OCI-LY7 (cell line): ENCODE measurements around the gene ARMCX1. TPM values are rescaled to one million over a fixed set of nuclear protein-coding genes. Genes with fewer than 3 reads are reported as not detected.
"Not testable (repeated sequence)": the region's sequence is repeated elsewhere in the genome, so short reads cannot be mapped to it uniquely, and the experiment has no call there.

Experiments
- Bru-seq: library from RNA; stranded (reverse); fragments of 400-500 nt; gene quantifications from one replicate; lab custom pipeline; 2021; lab: Mats Ljungman, UMichigan
- BruChase-seq, 2 experiments: library from RNA; stranded (reverse); fragments of 400-500 nt; gene quantifications; one replicate each; lab custom pipeline; 2021; lab: Mats Ljungman, UMichigan
- BruUV-seq: library from RNA; stranded (reverse); fragments of 400-500 nt; replicated peaks from 2 replicates; lab custom pipeline; 2021; lab: Mats Ljungman, UMichigan
- CTCF ChIA-PET: fragments of 300-600 bp; sonication (Branson Sonifier 250); formaldehyde crosslinking; loops from one replicate; lab custom pipeline; 2022; ENCODE audit warnings: antibody characterized with exemption; ENCODE audit not compliant: unreplicated experiment; lab: Charles Lee
- POLR2A ChIA-PET: fragments of 300-600 bp; sonication (Branson Sonifier 250); formaldehyde crosslinking; loops from one replicate; lab custom pipeline; 2022; ENCODE audit warnings: antibody characterized with exemption; lab: Charles Lee
- DNase-seq: peaks from one replicate; pipeline ENCODE4 v3.0.0-alpha.2; 2015; ENCODE audit warnings: low spot score
- H2AFZ ChIP-seq: fragments of 200-600 bp; sonication (generic), shearing (Covaris generic); 2 replicates; pipeline ENCODE4 v1.6.1; 2014; ENCODE audit warnings: mild to moderate bottlenecking, antibody characterized with exemption, low read length, moderate library complexity
- H3K27ac ChIP-seq: fragments of 200-600 bp; sonication (generic); 2 replicates; pipeline ENCODE4 v1.5.1; 2014; ENCODE audit warnings: mixed run types, low read depth, mild to moderate bottlenecking, moderate library complexity, low read length, inconsistent platforms; ENCODE audit not compliant: poor library complexity, severe bottlenecking
- H3K36me3 ChIP-seq: fragments of 200-600 bp; sonication (generic); 2 replicates; pipeline ENCODE4 v1.6.1; 2014; ENCODE audit warnings: mild to moderate bottlenecking, antibody characterized with exemption, low read length, moderate library complexity, mixed read lengths; ENCODE audit not compliant: insufficient read depth
- H3K4me1 ChIP-seq: fragments of 200-600 bp; sonication (generic); 2 replicates; pipeline ENCODE4 v1.5.1; 2014; ENCODE audit warnings: mild to moderate bottlenecking, low read length; ENCODE audit not compliant: insufficient read depth, poor library complexity, severe bottlenecking
- H3K4me2 ChIP-seq: fragments of 200-600 bp; sonication (generic); 2 replicates; pipeline ENCODE4 v1.6.1; 2014; ENCODE audit warnings: mild to moderate bottlenecking, low read length
- H3K4me3 ChIP-seq: fragments of 200-600 bp; sonication (generic); 2 replicates; pipeline ENCODE4 v1.5.1; 2014; ENCODE audit warnings: mild to moderate bottlenecking, low read depth, low read length; ENCODE audit not compliant: poor library complexity, severe bottlenecking
- H3K79me2 ChIP-seq: fragments of 200-600 bp; sonication (generic); 2 replicates; pipeline ENCODE4 v1.6.1; 2016; ENCODE audit warnings: low read depth, mild to moderate bottlenecking, low read length, moderate library complexity, mixed read lengths; ENCODE audit not compliant: insufficient read depth
- H3K9me2 ChIP-seq: fragments of 200-600 bp; sonication (generic); 2 replicates; pipeline ENCODE4 v1.6.1; 2016; ENCODE audit warnings: mild to moderate bottlenecking, low read length, mixed read lengths; ENCODE audit not compliant: insufficient read depth
- H3K9me3 ChIP-seq: fragments of 200-600 bp; sonication (generic); 2 replicates; pipeline ENCODE4 v1.6.1; 2014; ENCODE audit warnings: mild to moderate bottlenecking, mixed run types, low read length, mixed read lengths
- H4K20me1 ChIP-seq: fragments of 200-600 bp; sonication (generic); 2 replicates; pipeline ENCODE4 v1.6.1; 2014; ENCODE audit warnings: mild to moderate bottlenecking, antibody characterized with exemption, low read length, moderate library complexity, mixed read lengths; ENCODE audit not compliant: insufficient read depth
- EZH2phosphoT487 ChIP-seq: fragments of 200-600 bp; sonication (generic); IDR thresholded peaks from 2 replicates; pipeline ENCODE4 v1.6.1; 2018; ENCODE audit warnings: low read depth, borderline replicate concordance, mild to moderate bottlenecking, mixed run types, antibody characterized with exemption, low read length, moderate library complexity, mixed read lengths
- intact Hi-C: fragments of 100-400 bp; cut with micrococcal nuclease; formaldehyde crosslinking; loops from one replicate; pipeline ENCODE4 v1.10.0; 2022; ENCODE audit not compliant: unreplicated experiment
- long read RNA-seq: library from polyadenylated mRNA; stranded (forward); transcript quantifications from one replicate; pipeline ENCODE4 v2.0.0, GENCODE V29; 2022
- total RNA-seq, 2 experiments: library from RNA; depleted of rRNA in 1 of 2; stranded (reverse); fragments of >200 nt in 1 of 2; shearing (Covaris generic) in 1 of 2; gene quantifications; 2 replicates each; pipeline ENCODE4 v1.2.3, GENCODE V29; 2014 to 2022
- TF ChIP-seq, protein P1 (sequence below): fragments of 200-600 bp; sonication (generic); conservative IDR thresholded peaks from 2 replicates; pipeline ENCODE4 v1.5.1; 2014; ENCODE audit warnings: mild to moderate bottlenecking, antibody characterized with exemption, low read length, moderate library complexity, mixed read lengths

ARMCX1 gene
- total RNA-seq (2014; rRNA removed; shearing (Covaris generic)) (not detected in 2 replicates), total RNA-seq (2022) (not detected in 2 replicates), Bru-seq, nascent RNA (not detected), BruChase-seq, experiment 1, labeled RNA remaining after a 6-hour chase (not detected), BruChase-seq, experiment 2, labeled RNA remaining after a 2-hour chase (not detected)
- long read RNA-seq = 0 reads

DNA sequence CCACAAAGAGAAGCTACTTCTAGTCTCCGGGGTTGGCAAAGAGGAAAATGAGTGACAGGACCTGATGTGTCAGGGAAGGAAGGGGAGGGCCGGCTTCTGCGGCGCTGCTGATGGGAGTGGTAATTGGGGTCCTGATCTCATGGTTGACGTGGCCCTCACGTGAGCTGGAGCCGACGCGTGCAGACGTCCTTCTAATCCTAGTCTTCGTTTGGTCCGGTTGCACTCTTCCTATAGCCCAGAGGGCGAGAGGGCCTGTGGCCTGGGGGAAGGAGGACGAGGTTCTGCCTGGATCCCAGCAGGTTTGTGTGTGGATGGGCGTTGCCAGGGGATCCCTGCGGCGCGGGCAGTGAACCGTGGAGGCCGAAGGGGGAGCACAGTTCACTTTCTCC, at the start of gene ARMCX1:
TSS of gene ARMCX1 (plus strand) at position 186 of the 389 bp plus-strand sequence. CDS start 2,384 bp downstream, outside the sequence.
- CTCF ChIA-PET = no interaction called here
- H3K4me3 ChIP-seq = no peak within 1 kb of the TSS
- no peaks in the 10 kb centered on the region for H3K4me1 ChIP-seq
- no TSS peak for BruUV-seq
- no peaks in the 10 kb centered on the region for H4K20me1 ChIP-seq
- H3K4me2 ChIP-seq = no peak within 1 kb of the TSS
- no peak for TF ChIP-seq EZH2phosphoT487
- TF ChIP-seq, protein P1, sequence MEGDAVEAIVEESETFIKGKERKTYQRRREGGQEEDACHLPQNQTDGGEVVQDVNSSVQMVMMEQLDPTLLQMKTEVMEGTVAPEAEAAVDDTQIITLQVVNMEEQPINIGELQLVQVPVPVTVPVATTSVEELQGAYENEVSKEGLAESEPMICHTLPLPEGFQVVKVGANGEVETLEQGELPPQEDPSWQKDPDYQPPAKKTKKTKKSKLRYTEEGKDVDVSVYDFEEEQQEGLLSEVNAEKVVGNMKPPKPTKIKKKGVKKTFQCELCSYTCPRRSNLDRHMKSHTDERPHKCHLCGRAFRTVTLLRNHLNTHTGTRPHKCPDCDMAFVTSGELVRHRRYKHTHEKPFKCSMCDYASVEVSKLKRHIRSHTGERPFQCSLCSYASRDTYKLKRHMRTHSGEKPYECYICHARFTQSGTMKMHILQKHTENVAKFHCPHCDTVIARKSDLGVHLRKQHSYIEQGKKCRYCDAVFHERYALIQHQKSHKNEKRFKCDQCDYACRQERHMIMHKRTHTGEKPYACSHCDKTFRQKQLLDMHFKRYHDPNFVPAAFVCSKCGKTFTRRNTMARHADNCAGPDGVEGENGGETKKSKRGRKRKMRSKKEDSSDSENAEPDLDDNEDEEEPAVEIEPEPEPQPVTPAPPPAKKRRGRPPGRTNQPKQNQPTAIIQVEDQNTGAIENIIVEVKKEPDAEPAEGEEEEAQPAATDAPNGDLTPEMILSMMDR = no peak
- H3K27ac ChIP-seq = no peak within 1 kb of the TSS
- no peaks in the 10 kb centered on the region for H3K36me3 ChIP-seq
- no peaks in the 10 kb centered on the region for H3K9me2 ChIP-seq
- intact Hi-C loops = no loop called here
- no peak within 1 kb of the TSS for H2AFZ ChIP-seq
- H3K9me3 ChIP-seq = no peaks in the 10 kb centered on the region
- DNase-seq = no peak
- H3K79me2 ChIP-seq = no peaks in the 10 kb centered on the region
- POLR2A ChIA-PET = no interaction called here

DNA sequence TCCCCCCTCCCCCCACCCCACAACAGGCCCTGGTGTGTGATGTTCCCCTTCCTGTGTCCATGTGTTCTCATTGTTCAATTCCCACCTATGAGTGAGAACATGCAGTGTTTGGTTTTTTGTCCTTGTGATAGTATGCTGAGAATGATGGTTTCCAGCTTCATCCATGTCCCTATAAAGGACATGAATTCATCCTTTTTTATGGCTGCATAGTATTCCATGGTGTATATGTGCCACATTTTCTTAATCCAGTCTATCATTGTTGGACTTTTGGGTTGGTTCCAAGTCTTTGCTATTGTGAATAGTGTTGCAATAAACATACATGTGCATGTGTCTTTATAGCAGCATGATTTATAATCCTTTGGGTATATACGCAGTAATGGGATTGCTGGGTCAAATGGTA, 47.4 kb upstream of the ARMCX1 start:
- H3K79me2 ChIP-seq, H3K9me3 ChIP-seq, CTCF ChIA-PET, H3K27ac ChIP-seq, H3K4me1 ChIP-seq, BruUV-seq, POLR2A ChIA-PET, H3K4me2 ChIP-seq, H3K36me3 ChIP-seq, H4K20me1 ChIP-seq, intact Hi-C loops, H3K9me2 ChIP-seq, DNase-seq, H2AFZ ChIP-seq, H3K4me3 ChIP-seq: not testable (repeated sequence)

DNA sequence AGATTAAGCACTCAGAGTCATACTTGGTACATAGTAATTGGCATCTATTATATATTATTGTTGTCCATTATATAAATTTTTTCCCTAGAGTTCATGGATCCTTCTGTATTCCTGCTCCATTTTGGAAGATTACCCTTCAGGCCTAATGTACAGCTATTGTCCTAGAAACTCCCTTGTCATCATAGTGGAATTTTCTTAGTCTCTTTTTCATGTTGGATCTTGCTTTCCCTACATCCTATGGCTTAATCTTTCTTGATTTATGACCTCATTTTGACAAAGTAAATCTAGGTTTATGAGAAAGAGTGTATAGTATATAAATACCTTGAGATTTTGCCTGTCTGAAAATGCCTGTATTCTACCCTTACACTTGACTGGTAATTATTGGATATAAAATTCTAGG, 43.0 kb upstream of the ARMCX1 start:
- no peak for DNase-seq
- Histone ChIP-seq H3K79me2 (no peaks in the 10 kb centered on the region), H3K9me2 (no peaks in the 10 kb centered on the region), H3K4me3 (no peak overlapping the region), H3K36me3 (no peaks in the 10 kb centered on the region), H3K4me2 (no peak overlapping the region), H4K20me1 (no peaks in the 10 kb centered on the region), H3K27ac (no peak overlapping the region), H2AFZ (no peak overlapping the region), H3K9me3 (no peaks in the 10 kb centered on the region), H3K4me1 (no peaks in the 10 kb centered on the region)
- CTCF ChIA-PET = no interaction called here
- intact Hi-C loops = no loop called here
- POLR2A ChIA-PET = no interaction called here
- BruUV-seq = no TSS peak
- TF ChIP-seq, protein P1 = no peak
- TF ChIP-seq EZH2phosphoT487 = no peak
